NCI-H774 (cell line): ENCODE results near the gene PFKM.

Experiments
- DNase-seq: peaks from one replicate; lab custom pipeline; 2025; lab: John Stamatoyannopoulos, UW

Gene PFKM

DNA sequence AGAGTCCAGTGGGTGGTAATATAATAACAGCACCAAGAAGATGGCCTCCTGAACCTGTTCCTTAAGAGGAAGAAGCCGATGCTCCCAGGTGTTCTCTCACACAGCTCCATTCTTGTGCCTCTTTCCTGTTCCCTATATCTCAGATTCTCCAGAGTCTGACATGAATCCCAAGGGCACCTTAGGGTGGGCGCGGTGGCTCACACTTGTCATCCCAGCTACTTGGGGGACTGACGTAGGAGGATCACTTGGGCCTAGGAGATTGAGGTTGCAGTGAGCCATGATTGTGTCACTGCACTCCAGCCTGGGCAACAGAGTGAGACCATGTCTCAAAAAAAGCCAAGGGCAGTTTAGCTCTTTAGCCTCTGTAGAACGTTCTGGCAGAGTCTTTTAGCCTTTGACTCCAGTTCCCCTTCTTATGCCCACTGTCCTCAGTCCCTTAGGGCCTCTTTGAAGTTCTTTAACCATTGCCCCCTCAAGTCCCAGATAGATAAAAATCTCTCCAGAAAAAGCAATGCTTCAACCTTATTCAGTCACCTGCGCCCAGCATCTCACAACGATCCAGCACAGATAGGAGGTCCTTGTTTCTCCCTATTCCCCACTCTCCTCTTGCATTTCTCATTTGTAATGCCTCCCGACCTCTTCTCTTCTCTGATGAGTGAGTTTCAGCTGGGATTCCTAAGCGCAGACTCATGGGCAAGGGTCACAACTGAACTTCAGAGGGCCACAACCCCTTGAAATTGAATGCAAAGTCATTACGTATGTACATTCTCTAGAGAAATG is 68.9 kb downstream of the PFKM start:
- DNase-seq = no peak

GRCh38 chr12:48189331-48190125 is 70.4 kb downstream of the PFKM start:
- peak; percentile 56 for DNase-seq

GRCh38 chr12:48191096-48191495 is 71.9 kb downstream of the PFKM start:
- no peak for DNase-seq

DNA sequence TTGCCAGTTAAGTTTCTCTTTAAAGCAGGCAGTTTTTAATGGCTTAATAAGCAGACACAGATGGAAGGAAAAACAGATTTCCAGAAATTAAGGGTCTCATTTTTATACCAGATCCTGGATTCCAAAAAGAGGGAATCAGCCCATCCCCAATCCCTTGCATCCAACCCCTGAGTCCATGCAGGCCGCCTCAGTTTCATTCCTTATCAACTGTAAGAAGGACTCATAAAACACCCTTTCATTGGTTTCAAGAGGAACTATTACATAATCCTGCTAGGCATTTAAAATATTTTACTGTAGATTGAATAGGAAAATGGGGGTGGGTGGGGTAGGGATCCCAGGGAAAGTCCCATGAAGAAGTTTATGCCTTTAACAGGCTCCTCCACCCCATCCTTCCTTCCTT is 73.7 kb downstream of the PFKM start:
- no peak for DNase-seq

GRCh38 chr12:48193623-48194022 is 74.5 kb downstream of the PFKM start:
- no peak for DNase-seq

DNA sequence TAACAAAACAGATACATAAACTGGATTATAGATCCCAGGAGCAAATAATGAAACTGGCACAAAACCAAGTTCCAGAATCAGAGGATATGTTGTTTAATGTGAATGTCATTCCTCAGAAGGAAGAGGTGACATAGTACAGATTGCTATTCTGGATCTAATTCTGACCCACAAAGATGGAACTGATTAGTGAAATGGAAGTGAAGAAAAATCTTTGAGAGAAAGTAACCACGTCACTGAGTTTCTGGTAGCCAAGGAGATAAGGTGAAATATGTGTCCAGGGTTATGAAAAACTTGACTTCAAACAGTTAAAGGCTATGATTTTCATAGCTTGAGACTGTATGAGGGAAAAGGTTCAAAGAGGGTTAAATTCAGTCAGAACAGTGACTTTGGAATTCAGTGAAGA is 75.6 kb downstream of the PFKM start:
- no peak for DNase-seq
